ENCODE results near the gene SLC36A2.

SLC36A2 gene

DNA sequence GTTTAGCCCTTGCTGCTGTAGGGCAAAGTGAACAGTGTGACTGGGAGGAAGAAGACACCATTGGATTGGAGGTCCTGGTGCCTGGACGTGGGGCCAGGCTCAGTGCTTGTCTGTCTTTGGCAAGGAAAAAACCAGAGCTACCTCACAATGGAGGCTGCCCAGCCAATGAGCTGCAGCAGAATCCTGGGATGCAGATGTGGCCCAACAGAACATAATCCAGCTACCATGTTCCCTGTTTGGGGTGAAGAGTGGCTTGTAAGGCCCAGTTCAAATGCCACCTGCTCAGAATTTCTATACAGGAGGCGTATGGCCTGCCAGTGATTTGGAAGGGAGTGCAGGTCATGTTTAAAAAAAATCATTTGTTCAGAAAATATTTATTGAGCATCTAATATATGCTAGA, 43.7 kb downstream of the SLC36A2 start, which contains the start of gene SLC36A3:
TSS of gene SLC36A3 (minus strand) at position 101 of the 400 bp plus-strand sequence. CDS start 412 bp downstream, outside the sequence.
- DNase-seq (ENCODE audit: low spot score): no peak
- in situ Hi-C loops (cut with MboI; ENCODE audit: low pct_unique_long_range_greater_than_20kb, low sequenced_read_pairs, unreplicated experiment): no loop called here
- TF ChIP-seq, protein P1, sequence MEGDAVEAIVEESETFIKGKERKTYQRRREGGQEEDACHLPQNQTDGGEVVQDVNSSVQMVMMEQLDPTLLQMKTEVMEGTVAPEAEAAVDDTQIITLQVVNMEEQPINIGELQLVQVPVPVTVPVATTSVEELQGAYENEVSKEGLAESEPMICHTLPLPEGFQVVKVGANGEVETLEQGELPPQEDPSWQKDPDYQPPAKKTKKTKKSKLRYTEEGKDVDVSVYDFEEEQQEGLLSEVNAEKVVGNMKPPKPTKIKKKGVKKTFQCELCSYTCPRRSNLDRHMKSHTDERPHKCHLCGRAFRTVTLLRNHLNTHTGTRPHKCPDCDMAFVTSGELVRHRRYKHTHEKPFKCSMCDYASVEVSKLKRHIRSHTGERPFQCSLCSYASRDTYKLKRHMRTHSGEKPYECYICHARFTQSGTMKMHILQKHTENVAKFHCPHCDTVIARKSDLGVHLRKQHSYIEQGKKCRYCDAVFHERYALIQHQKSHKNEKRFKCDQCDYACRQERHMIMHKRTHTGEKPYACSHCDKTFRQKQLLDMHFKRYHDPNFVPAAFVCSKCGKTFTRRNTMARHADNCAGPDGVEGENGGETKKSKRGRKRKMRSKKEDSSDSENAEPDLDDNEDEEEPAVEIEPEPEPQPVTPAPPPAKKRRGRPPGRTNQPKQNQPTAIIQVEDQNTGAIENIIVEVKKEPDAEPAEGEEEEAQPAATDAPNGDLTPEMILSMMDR (IDR thresholded peaks at IDR 0.05; ENCODE audit: extremely low read depth, insufficient read depth, missing control alignments): no peak

- in situ Hi-C loops (cut with MboI; ENCODE audit: low pct_unique_long_range_greater_than_20kb, low sequenced_read_pairs, unreplicated experiment): no loop called here
- no peak for DNase-seq (ENCODE audit: low spot score)
- TF ChIP-seq, protein P1 (IDR thresholded peaks at IDR 0.05; ENCODE audit: extremely low read depth, insufficient read depth, missing control alignments): no peak
These were observed 49.1 kb downstream of the SLC36A2 start for GRCh38 chr5:151298063-151298855.

DNA sequence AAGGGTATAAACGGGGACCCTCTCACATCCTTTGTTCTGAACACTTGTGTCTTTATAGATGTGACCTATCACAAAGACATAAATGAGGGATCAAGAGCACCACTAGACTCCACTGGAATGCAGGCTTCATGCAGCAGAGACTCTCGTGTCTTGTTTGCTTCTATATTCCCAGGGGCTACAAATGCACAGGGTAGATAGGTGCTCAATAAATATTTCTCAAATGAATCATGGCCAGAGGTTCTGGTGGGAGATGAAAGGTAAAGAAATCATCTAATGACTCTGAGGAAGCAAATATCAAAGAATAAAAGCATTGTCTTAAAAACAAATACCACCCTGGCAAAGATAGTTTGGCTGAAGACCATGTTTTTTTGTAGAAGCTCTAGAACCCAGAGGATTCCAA, 50.4 kb downstream of the SLC36A2 start:
- TF ChIP-seq, protein P1 (IDR thresholded peaks at IDR 0.05; ENCODE audit: extremely low read depth, insufficient read depth, missing control alignments): no peak
- in situ Hi-C loops (cut with MboI; ENCODE audit: low pct_unique_long_range_greater_than_20kb, low sequenced_read_pairs, unreplicated experiment): no loop called here
- no peak for DNase-seq (ENCODE audit: low spot score)

- no peak for DNase-seq (ENCODE audit: low spot score)
- in situ Hi-C loops (cut with MboI; ENCODE audit: low pct_unique_long_range_greater_than_20kb, low sequenced_read_pairs, unreplicated experiment): no loop called here
- TF ChIP-seq, protein P1 (IDR thresholded peaks at IDR 0.05; ENCODE audit: extremely low read depth, insufficient read depth, missing control alignments): no peak
These were observed 50.9 kb downstream of the SLC36A2 start for GRCh38 chr5:151296478-151296830.

DNA sequence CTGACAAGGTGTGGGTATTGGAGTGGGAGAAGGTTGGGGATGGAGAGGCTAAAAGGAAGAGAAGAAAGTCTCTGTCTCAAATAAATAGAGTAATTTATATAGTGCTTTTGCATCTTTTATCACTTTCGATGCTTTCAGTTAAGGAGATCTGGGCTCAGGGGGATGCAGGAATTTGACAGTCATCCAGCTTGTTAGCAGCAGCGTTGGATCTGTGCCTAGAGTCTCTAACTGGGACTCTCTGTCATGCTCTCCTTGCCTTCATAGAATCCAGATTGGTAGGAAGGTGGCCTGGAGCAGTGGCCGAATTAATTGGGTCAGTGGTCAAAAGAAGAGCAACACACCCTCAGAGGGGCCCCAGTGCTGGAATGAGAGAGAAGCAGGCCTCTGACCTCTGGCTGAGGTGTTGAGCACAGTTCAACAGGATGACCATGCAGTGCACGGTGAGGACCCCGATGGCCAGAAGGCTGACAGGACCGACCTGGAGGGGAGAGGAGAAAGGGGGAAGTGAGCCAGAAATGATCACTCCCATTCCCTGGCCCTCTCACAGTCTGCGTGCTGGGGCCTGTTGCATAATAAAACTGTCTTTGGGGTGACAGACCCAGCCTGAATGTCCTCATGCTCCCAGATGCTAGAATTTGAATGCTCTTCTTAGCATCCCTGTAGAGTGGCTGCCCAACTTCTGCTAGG, 51.4 kb downstream of the SLC36A2 start:
- in situ Hi-C loops (cut with MboI; ENCODE audit: low pct_unique_long_range_greater_than_20kb, low sequenced_read_pairs, unreplicated experiment): no loop called here
- DNase-seq (ENCODE audit: low spot score): no peak
- TF ChIP-seq, protein P1 (IDR thresholded peaks at IDR 0.05; ENCODE audit: extremely low read depth, insufficient read depth, missing control alignments): no peak

GRCh38 chr5:151295138-151295537, 52.2 kb downstream of the SLC36A2 start:
- in situ Hi-C loops (cut with MboI; ENCODE audit: low pct_unique_long_range_greater_than_20kb, low sequenced_read_pairs, unreplicated experiment): no loop called here
- no peak for DNase-seq (ENCODE audit: low spot score)

More at GRCh38 chr5:151295138-151295537, 52.2 kb downstream of the SLC36A2 start:
- TF ChIP-seq, protein P1 (IDR thresholded peaks at IDR 0.05; ENCODE audit: extremely low read depth, insufficient read depth, missing control alignments): no peak
